OCI-LY1 (cell line): ENCODE measurements around the gene EVA1C.

ENCODE experiments used
- H2AFZ ChIP-seq: fragments of 200-600 bp; sonication (generic), shearing (Covaris generic); 2 replicates; pipeline ENCODE4 v1.6.0; 2014; ENCODE audit warnings: antibody characterized with exemption, mild to moderate bottlenecking, low read length
- H3F3A ChIP-seq: fragments of 200-600 bp; sonication (generic), shearing (Covaris generic); 2 replicates; pipeline ENCODE4 v1.6.0; 2014; ENCODE audit warnings: mild to moderate bottlenecking, antibody characterized with exemption, low read length, moderate library complexity; ENCODE audit not compliant: insufficient read depth
- H3K27ac ChIP-seq: fragments of 200-600 bp; sonication (generic); 2 replicates; pipeline ENCODE4 v1.5.1; 2014; ENCODE audit warnings: low read length, mixed run types, mild to moderate bottlenecking, low read depth; ENCODE audit not compliant: poor library complexity, severe bottlenecking
- H3K27me3 ChIP-seq: fragments of 200-600 bp; sonication (generic); 2 replicates; pipeline ENCODE4 v1.6.0; 2014; ENCODE audit warnings: antibody characterized with exemption, mild to moderate bottlenecking, low read length, moderate library complexity; ENCODE audit not compliant: insufficient read depth
- H3K36me3 ChIP-seq: fragments of 200-600 bp; sonication (generic); 2 replicates; pipeline ENCODE4 v1.6.1; 2014; ENCODE audit warnings: mild to moderate bottlenecking, antibody characterized with exemption, low read length, moderate library complexity, mixed read lengths; ENCODE audit not compliant: insufficient read depth
- H3K4me1 ChIP-seq: fragments of 200-600 bp; sonication (generic); 2 replicates; pipeline ENCODE4 v1.5.1; 2014; ENCODE audit warnings: mild to moderate bottlenecking, low read length, moderate library complexity; ENCODE audit not compliant: insufficient read depth, severe bottlenecking
- H3K4me2 ChIP-seq: fragments of 200-600 bp; sonication (generic), shearing (Covaris generic); 2 replicates; pipeline ENCODE4 v1.6.1; 2014; ENCODE audit warnings: low read length
- H3K4me3 ChIP-seq: fragments of 200-600 bp; sonication (generic); 2 replicates; pipeline ENCODE4 v1.5.1; 2014; ENCODE audit warnings: low read length, low read depth, mild to moderate bottlenecking, mixed read lengths; ENCODE audit not compliant: poor library complexity, severe bottlenecking
- H3K79me2 ChIP-seq: fragments of 200-600 bp; shearing (Covaris generic); 2 replicates; pipeline ENCODE4 v1.6.1; 2016; ENCODE audit warnings: mixed run types, low read length, mixed read lengths; ENCODE audit not compliant: insufficient read depth
- H3K9ac ChIP-seq: fragments of 200-600 bp; sonication (generic), shearing (Covaris generic); 2 replicates; pipeline ENCODE4 v1.6.1; 2014; ENCODE audit warnings: mild to moderate bottlenecking, low read length, mixed read lengths
- H3K9me2 ChIP-seq: fragments of 200-600 bp; sonication (generic), shearing (Covaris generic); 2 replicates; pipeline ENCODE4 v1.6.1; 2014; ENCODE audit warnings: low read depth, mild to moderate bottlenecking, low read length, mixed read lengths
- H3K9me3 ChIP-seq: fragments of 200-600 bp; shearing (Covaris generic); 2 replicates; pipeline ENCODE4 v1.6.1; 2014; ENCODE audit warnings: low read length, mixed read lengths
- H4K20me1 ChIP-seq: fragments of 200-600 bp; sonication (generic), shearing (Covaris generic); 2 replicates; pipeline ENCODE4 v1.6.0; 2016; ENCODE audit warnings: mild to moderate bottlenecking, low read length; ENCODE audit not compliant: insufficient read depth
- CTCF ChIP-seq: fragments of 200-600 bp; sonication (generic), shearing (Covaris generic); IDR thresholded peaks from 2 replicates; pipeline ENCODE4 v1.5.1; 2017; ENCODE audit warnings: mild to moderate bottlenecking, antibody characterized with exemption, low read length, moderate library complexity, mixed read lengths
- EZH2 ChIP-seq: fragments of 200-600 bp; sonication (generic), shearing (Covaris generic); IDR thresholded peaks from 2 replicates; pipeline ENCODE4 v1.8.0; 2017; ENCODE audit warnings: borderline replicate concordance, mixed run types, mild to moderate bottlenecking, antibody characterized with exemption, low read length, moderate library complexity, mixed read lengths

EVA1C gene

GRCh38 chr21:32452641-32453040 is 40.1 kb downstream of the EVA1C start:
- Histone ChIP-seq H3F3A (no peaks in the 10 kb centered on the region), H3K27ac (no peak overlapping the region), H3K9me3 (no peaks in the 10 kb centered on the region), H3K79me2 (no peaks in the 10 kb centered on the region), H3K36me3 (no peaks in the 10 kb centered on the region), H3K27me3 (no peaks in the 10 kb centered on the region), H3K4me3 (no peak overlapping the region), H3K4me2 (no peak overlapping the region), H2AFZ (no peak overlapping the region), H4K20me1 (no peaks in the 10 kb centered on the region), H3K4me1 (no peaks in the 10 kb centered on the region), H3K9me2 (no peaks in the 10 kb centered on the region), H3K9ac (no peak overlapping the region)
- TF ChIP-seq CTCF (no peak), EZH2 (no peak)

GRCh38 chr21:32455548-32455947 is 43.0 kb downstream of the EVA1C start:
- H3K36me3 ChIP-seq, result no peaks in the 10 kb centered on the region
- H3K9me2 ChIP-seq, result no peaks in the 10 kb centered on the region
- no peak overlapping the region for H3K9ac ChIP-seq
- TF ChIP-seq EZH2 (no peak), CTCF (no peak)
- no peak overlapping the region for H3K27ac ChIP-seq
- no peak overlapping the region for H3K4me3 ChIP-seq
- no peaks in the 10 kb centered on the region for H3F3A ChIP-seq
- H3K4me1 ChIP-seq, result no peaks in the 10 kb centered on the region
- no peak overlapping the region for H3K4me2 ChIP-seq
- no peaks in the 10 kb centered on the region for H3K9me3 ChIP-seq
- no peaks in the 10 kb centered on the region for H3K79me2 ChIP-seq
- no peaks in the 10 kb centered on the region for H4K20me1 ChIP-seq
- no peaks in the 10 kb centered on the region; the same call in 1 of the 2 replicates for H3K27me3 ChIP-seq
- H2AFZ ChIP-seq, result no peak overlapping the region

- Histone ChIP-seq H4K20me1 (no peaks in the 10 kb centered on the region), H2AFZ (no peak overlapping the region), H3K9me2 (no peaks in the 10 kb centered on the region), H3K4me3 (no peak overlapping the region), H3K36me3 (no peaks in the 10 kb centered on the region), H3K4me1 (no peaks in the 10 kb centered on the region), H3K9me3 (no peaks in the 10 kb centered on the region), H3F3A (no peaks in the 10 kb centered on the region), H3K79me2 (no peaks in the 10 kb centered on the region), H3K27me3 (no peaks in the 10 kb centered on the region; the same call in 1 of the 2 replicates), H3K27ac (no peak overlapping the region), H3K9ac (no peak overlapping the region), H3K4me2 (no peak overlapping the region)
- TF ChIP-seq EZH2 (no peak), CTCF (no peak)
Measured at GRCh38 chr21:32456497-32456918, 44.0 kb downstream of the EVA1C start.
